Activated CD8-positive, alpha-beta T cell treated with anti-CD3 and anti-CD28 coated beads for 36 hours (primary cell): ENCODE measurements around the gene ADCK2. TPM values are rescaled to one million over a fixed set of nuclear protein-coding genes. Genes with fewer than 3 reads are reported as not detected.

ENCODE experiments used
- ATAC-seq: fragments of 200-7000 bp; cut with Tn5 transposase; one replicate; pipeline ENCODE4 v1.10.0; 2021; ENCODE audit warnings: mild to moderate bottlenecking, moderate library complexity
- CTCF ChIA-PET: fragments of 350-600 bp; sonication (Branson Sonifier 250); formaldehyde crosslinking; loops from one replicate; lab custom pipeline; 2021; ENCODE audit warnings: antibody characterized with exemption; lab: Charles Lee
- POLR2A ChIA-PET: fragments of 350-600 bp; sonication (Branson Sonifier 250); formaldehyde crosslinking; loops from one replicate; lab custom pipeline; 2021; ENCODE audit warnings: antibody characterized with exemption; lab: Charles Lee
- DNase-seq: peaks from one replicate; pipeline ENCODE4 v3.0.0-alpha.2; 2020
- H3K27ac Mint-ChIP-seq: one replicate; pipeline ENCODE4 v1.8.0; 2021; ENCODE audit warnings: mild to moderate bottlenecking, mixed read lengths
- H3K27me3 Mint-ChIP-seq: one replicate; pipeline ENCODE4 v1.8.0; 2021; ENCODE audit warnings: mixed read lengths
- H3K36me3 Mint-ChIP-seq: one replicate; pipeline ENCODE4 v1.8.0; 2021; ENCODE audit warnings: low read depth, mixed read lengths
- H3K4me1 Mint-ChIP-seq: one replicate; pipeline ENCODE4 v1.8.0; 2021; ENCODE audit warnings: low read depth, mixed read lengths
- H3K4me3 Mint-ChIP-seq: one replicate; pipeline ENCODE4 v1.8.0; 2021; ENCODE audit warnings: mild to moderate bottlenecking, moderate library complexity, mixed read lengths
- H3K9me3 Mint-ChIP-seq: one replicate; pipeline ENCODE4 v1.8.0; 2021; ENCODE audit warnings: mixed read lengths
- intact Hi-C: fragments of 100-400 bp; cut with micrococcal nuclease; formaldehyde crosslinking; loops from one replicate; pipeline ENCODE4 v1.10.0; 2022
- total RNA-seq, 2 experiments: library from RNA; stranded (reverse); gene quantifications; one replicate each; pipeline ENCODE4 v1.2.3, GENCODE V29; 2021
- TF ChIP-seq, protein P1 (sequence below): fragments of 200-600 bp; IDR thresholded peaks from one replicate; pipeline ENCODE4 v1.8.0; 2022; ENCODE audit warnings: antibody characterized with exemption, mild to moderate bottlenecking

Gene ADCK2
- total RNA-seq, 2 experiments from 2014 or later = 20.0 to 21.5 TPM

DNA sequence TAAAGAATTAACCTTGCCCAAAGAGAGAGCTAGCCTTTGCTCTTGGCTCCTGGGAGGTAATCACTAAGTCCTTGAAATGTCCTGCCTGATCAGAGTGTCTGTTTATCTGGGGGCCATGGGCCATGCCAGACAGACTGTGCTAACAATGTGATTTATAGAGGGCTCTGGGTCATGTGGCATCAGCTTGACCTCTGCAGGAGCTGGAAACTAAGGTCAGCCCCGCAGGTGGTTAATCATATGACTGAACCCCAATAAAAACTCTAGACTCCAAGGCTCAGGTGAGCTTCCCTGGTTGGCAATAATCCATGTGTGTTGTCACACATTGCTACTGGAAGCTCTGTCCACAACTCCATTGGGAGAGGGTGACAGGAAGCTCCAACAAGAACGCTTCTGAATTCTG is 71.3 kb downstream of the ADCK2 start:
- intact Hi-C loops = no loop called here
- Mint-ChIP-seq H3K27me3 (no peaks in the 10 kb centered on the region), H3K9me3 (peaks cover 1% of the 10 kb centered on the region), H3K27ac (no peak overlapping the region), H3K36me3 (peaks cover 19% of the 10 kb centered on the region), H3K4me3 (no peak overlapping the region), H3K4me1 (no peaks in the 10 kb centered on the region)
- TF ChIP-seq, protein P1, sequence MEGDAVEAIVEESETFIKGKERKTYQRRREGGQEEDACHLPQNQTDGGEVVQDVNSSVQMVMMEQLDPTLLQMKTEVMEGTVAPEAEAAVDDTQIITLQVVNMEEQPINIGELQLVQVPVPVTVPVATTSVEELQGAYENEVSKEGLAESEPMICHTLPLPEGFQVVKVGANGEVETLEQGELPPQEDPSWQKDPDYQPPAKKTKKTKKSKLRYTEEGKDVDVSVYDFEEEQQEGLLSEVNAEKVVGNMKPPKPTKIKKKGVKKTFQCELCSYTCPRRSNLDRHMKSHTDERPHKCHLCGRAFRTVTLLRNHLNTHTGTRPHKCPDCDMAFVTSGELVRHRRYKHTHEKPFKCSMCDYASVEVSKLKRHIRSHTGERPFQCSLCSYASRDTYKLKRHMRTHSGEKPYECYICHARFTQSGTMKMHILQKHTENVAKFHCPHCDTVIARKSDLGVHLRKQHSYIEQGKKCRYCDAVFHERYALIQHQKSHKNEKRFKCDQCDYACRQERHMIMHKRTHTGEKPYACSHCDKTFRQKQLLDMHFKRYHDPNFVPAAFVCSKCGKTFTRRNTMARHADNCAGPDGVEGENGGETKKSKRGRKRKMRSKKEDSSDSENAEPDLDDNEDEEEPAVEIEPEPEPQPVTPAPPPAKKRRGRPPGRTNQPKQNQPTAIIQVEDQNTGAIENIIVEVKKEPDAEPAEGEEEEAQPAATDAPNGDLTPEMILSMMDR = no peak
- ATAC-seq (no peak), DNase-seq (no peak)
- CTCF ChIA-PET = no interaction called here
- POLR2A ChIA-PET = no interaction called here

Other genes starting within 250 kb of the ADCK2 start
- 10 to 100 TPM; 55.5 to 56.4 TPM for gene MKRN1, start 193.4 kb upstream of the ADCK2 start, total RNA-seq
- not detected for gene DENND2A, start 32.1 kb upstream of the ADCK2 start, total RNA-seq
- 100 to 1,000 TPM; 159 to 177 TPM for gene NDUFB2, start 23.8 kb downstream of the ADCK2 start, total RNA-seq